ENCODE measurements around the gene FBXW4.

DNA sequence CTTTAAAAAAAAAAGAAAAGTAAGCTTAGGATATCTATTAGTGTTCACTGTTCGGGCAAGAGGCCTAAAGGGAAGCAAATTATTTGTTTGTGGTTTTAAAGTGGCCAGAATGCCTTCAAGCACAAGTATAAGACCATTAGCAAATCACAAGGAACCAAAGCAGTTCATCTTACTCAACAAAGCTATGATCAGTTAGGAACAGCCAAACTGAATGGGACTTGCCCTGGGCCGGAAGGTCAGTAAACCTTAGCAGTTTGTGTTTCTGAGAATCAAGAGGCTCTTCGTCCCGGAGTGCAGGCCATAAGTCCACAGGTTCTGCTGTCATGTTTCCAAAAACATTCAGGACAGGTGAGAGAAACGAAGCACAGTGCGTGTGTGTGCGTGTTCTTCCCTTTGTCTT lies 4.5 kb downstream of the FBXW4 start:
- TF ChIP-seq CTCF (IDR thresholded peaks at IDR 0.05), result no peak
- TF ChIP-seq POLR2A (IDR thresholded peaks at IDR 0.05), result no peak
